Endothelial cell of umbilical vein (primary cell): ENCODE results near the gene GRAMD1B. TPM values are rescaled to one million over a fixed set of nuclear protein-coding genes. Genes with fewer than 3 reads are reported as not detected.

Experiments
- BruUV-seq: library from RNA; stranded (reverse); fragments of 400-500 nt; replicated peaks from 2 replicates; lab custom pipeline; 2021; lab: Mats Ljungman, UMichigan
- CTCF ChIA-PET: fragments of 300-600, 350-600 bp; sonication (Branson Sonifier 250); formaldehyde crosslinking; loops from one replicate; lab custom pipeline; 2021; ENCODE audit warnings: antibody characterized with exemption, inconsistent platforms; lab: Charles Lee
- POLR2A ChIA-PET: fragments of 300-600, 350-600 bp; sonication (Branson Sonifier 250); formaldehyde crosslinking; loops from one replicate; lab custom pipeline; 2021; ENCODE audit warnings: antibody characterized with exemption, inconsistent platforms; lab: Charles Lee
- DNase-seq: peaks from one replicate; pipeline ENCODE4 v3.0.0-alpha.2; 2011; ENCODE audit warnings: low read depth, low spot score
- FAIRE-seq: peaks from 2 replicates; lab custom pipeline; 2011; peaks lifted over from hg19 to GRCh38; lab: Jason Lieb, UNC
- H2AFZ ChIP-seq: 2 replicates; pipeline ENCODE4 v1.6.0; 2012; ENCODE audit warnings: low read depth, low read length, control low read depth, inconsistent platforms
- H3K27ac ChIP-seq: 2 replicates; pipeline ENCODE4 v1.5.1; 2011; ENCODE audit warnings: low read depth, mild to moderate bottlenecking, control low read depth, low read length, moderate library complexity; ENCODE audit not compliant: insufficient read depth
- H3K27me3 ChIP-seq, 2 experiments: 2 replicates each; pipeline versions ENCODE4 v1.6.0 to v1.6.1; 2011; ENCODE audit warnings: low read length in 2 of 2, mixed read lengths in 1 of 2; ENCODE audit not compliant: control insufficient read depth in 2 of 2, insufficient read depth in 2 of 2
- H3K36me3 ChIP-seq, 2 experiments: 2 replicates in 1 of 2; 3 replicates in 1 of 2; pipeline ENCODE4 v1.5.1; 2011; ENCODE audit warnings: low read length in 2 of 2, mild to moderate bottlenecking in 1 of 2, moderate library complexity in 1 of 2; ENCODE audit not compliant: control insufficient read depth in 2 of 2, insufficient read depth in 2 of 2; ENCODE audit errors: extremely low read depth in 1 of 2
- H3K4me1 ChIP-seq: 3 replicates; pipeline ENCODE4 v1.5.1; 2011; ENCODE audit warnings: mild to moderate bottlenecking, low read length; ENCODE audit not compliant: control insufficient read depth, insufficient read depth; ENCODE audit errors: extremely low read depth
- H3K4me2 ChIP-seq: 2 replicates; pipeline ENCODE4 v1.6.1; 2011; ENCODE audit warnings: low read length, control low read depth, mixed read lengths; ENCODE audit not compliant: insufficient read depth
- H3K4me3 ChIP-seq, 3 experiments: fragments of 200-600 bp in 1 of 3; sonication (generic), shearing (Covaris generic) in 1 of 3; replicated peaks in 1 of 3; 2 replicates each; pipeline ENCODE4 v1.5.1; 2011 to 2016; ENCODE audit warnings: control low read depth in 3 of 3, low read length in 3 of 3, mild to moderate bottlenecking in 2 of 3, inconsistent platforms in 1 of 3, low read depth in 1 of 3, moderate library complexity in 1 of 3; ENCODE audit not compliant: insufficient read depth in 1 of 3
- H3K79me2 ChIP-seq: 2 replicates; pipeline ENCODE4 v1.6.0; 2012; ENCODE audit warnings: low read length, inconsistent platforms; ENCODE audit not compliant: control insufficient read depth, insufficient read depth
- H3K9ac ChIP-seq: replicated peaks from 2 replicates; pipeline ENCODE3; 2011; ENCODE audit warnings: low read length, control low read depth; ENCODE audit not compliant: insufficient read depth; ENCODE audit errors: extremely low read depth
- H3K9me1 ChIP-seq: replicated peaks from 3 replicates; pipeline ENCODE4 v1.6.0; 2011; ENCODE audit warnings: mild to moderate bottlenecking, low read length; ENCODE audit not compliant: control insufficient read depth, insufficient read depth; ENCODE audit errors: extremely low read depth
- H3K9me3 ChIP-seq: replicated peaks from 2 replicates; pipeline ENCODE4 v1.5.1; 2012; ENCODE audit warnings: low read length, inconsistent platforms; ENCODE audit not compliant: control insufficient read depth, insufficient read depth
- H4K20me1 ChIP-seq: replicated peaks from 2 replicates; pipeline ENCODE3; 2011; ENCODE audit warnings: mild to moderate bottlenecking, low read length; ENCODE audit not compliant: control insufficient read depth, insufficient read depth; ENCODE audit errors: extremely low read depth
- EZH2 ChIP-seq: IDR thresholded peaks from 2 replicates; pipeline ENCODE4 v1.6.1; 2012; ENCODE audit warnings: borderline replicate concordance, low read depth, mild to moderate bottlenecking, moderate library complexity, low read length, inconsistent platforms; ENCODE audit not compliant: severe bottlenecking
- FOS ChIP-seq: IDR thresholded peaks from 2 replicates; pipeline ENCODE4 v1.6.1; 2011; ENCODE audit warnings: mild to moderate bottlenecking, low read length, moderate library complexity, borderline replicate concordance; ENCODE audit not compliant: insufficient read depth
- GATA2 ChIP-seq: IDR thresholded peaks from 2 replicates; pipeline ENCODE4 v1.7.0; 2011; ENCODE audit warnings: low read depth, mild to moderate bottlenecking, moderate library complexity, mixed read lengths, low read length; ENCODE audit not compliant: insufficient read length, insufficient read depth
- MYC ChIP-seq: IDR thresholded peaks from one replicate; pipeline ENCODE4 v1.6.1; 2011; ENCODE audit warnings: mild to moderate bottlenecking, low read depth, low read length
- POLR2A ChIP-seq: IDR thresholded peaks from 2 replicates; pipeline ENCODE4 v1.6.1; 2012; ENCODE audit warnings: low read depth, mild to moderate bottlenecking, control low read depth, low read length
- POLR2AphosphoS5 ChIP-seq: IDR thresholded peaks from 2 replicates; pipeline ENCODE4 v1.6.1; 2012; ENCODE audit warnings: low read depth, mild to moderate bottlenecking, control low read depth, low read length, moderate library complexity; ENCODE audit not compliant: insufficient read depth
- dilution Hi-C: fragments of 300-500 bp; cut with MboI; formaldehyde crosslinking; loops from one replicate; pipeline ENCODE4 v1.15.0; 2019; ENCODE audit warnings: low sequenced_read_pairs; ENCODE audit not compliant: extremely low pct_ligation_motif_present
- intact Hi-C: fragments of 100-400 bp; cut with micrococcal nuclease; formaldehyde crosslinking; loops from one replicate; pipeline ENCODE4 v1.10.0; 2022
- polyA plus RNA-seq, 4 experiments: library from polyadenylated mRNA; depleted of rRNA in 3 of 4; stranded (reverse) in 3 of 4; unstranded in 1 of 4; fragments of >200 nt; gene quantifications; 2 replicates each; pipeline versions ENCODE4 v1.2.1 to v1.2.3, GENCODE V29; 2011 to 2012; ENCODE audit warnings: missing spikeins in 1 of 4
- total RNA-seq: library from RNA; stranded (reverse); gene quantifications from 2 replicates; pipeline ENCODE4 v1.2.3, GENCODE V29; 2021
- TF ChIP-seq, protein P1 (sequence below): IDR thresholded peaks from 2 replicates; pipeline ENCODE4 v1.6.1; 2011; ENCODE audit not compliant: insufficient read depth, insufficient read length
- TF ChIP-seq, protein P2 (sequence below), 2 donors: IDR thresholded peaks; 1 replicate in 1 of 2; 2 replicates in 1 of 2; pipeline ENCODE4 v1.5.1; 2011; ENCODE audit warnings: low read length in 2 of 2, mild to moderate bottlenecking in 2 of 2, moderate library complexity in 2 of 2, control low read depth in 1 of 2, inconsistent platforms in 1 of 2, low read depth in 1 of 2; ENCODE audit not compliant: insufficient read depth in 1 of 2; ENCODE audit errors: extremely low read depth in 1 of 2

Gene GRAMD1B
- total and polyA plus RNA-seq, 2 donors (not counting 3 experiments of a cell fraction or from before 2014, with no cell fraction given): 5.1 to 11.1 TPM

DNA sequence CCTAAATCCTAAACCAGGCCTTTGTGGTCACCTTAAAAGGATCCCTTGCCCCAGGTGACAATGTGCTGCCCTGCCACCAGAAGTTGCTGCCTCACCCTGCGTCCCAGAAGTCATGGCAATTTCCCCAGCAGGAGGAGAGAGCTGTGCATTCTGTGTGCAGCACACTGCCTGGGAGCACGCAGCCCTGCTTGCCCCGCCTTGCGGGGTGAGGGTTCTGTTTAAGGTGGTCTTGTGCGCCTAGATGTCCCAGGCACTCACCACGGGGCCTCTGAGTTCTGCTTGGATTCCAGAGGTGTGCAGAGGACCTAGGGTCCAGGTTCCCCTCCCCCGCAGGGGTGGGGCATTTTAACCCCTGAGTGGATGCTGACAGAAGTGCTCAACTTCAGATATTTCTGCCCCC is 95.0 kb downstream of the GRAMD1B start:
- Histone ChIP-seq H3K9ac (no peak overlapping the region), H3K79me2 (no peaks in the 10 kb centered on the region), H3K27ac (no peak overlapping the region), H3K4me2 (no peak overlapping the region), H3K9me3 (no peaks in the 10 kb centered on the region), H3K27me3 (no peaks in the 10 kb centered on the region), H3K4me1 (no peaks in the 10 kb centered on the region), H4K20me1 (no peaks in the 10 kb centered on the region), H3K9me1 (no peaks in the 10 kb centered on the region), H3K4me3 (no peak overlapping the region), H3K36me3 (no peaks in the 10 kb centered on the region), H2AFZ (no peak overlapping the region)
- dilution Hi-C loops: no loop called here
- DNase-seq (no peak), FAIRE-seq (no peak)
- POLR2A ChIA-PET: no interaction called here
- TF ChIP-seq POLR2A (no peak), MYC (no peak), FOS (no peak), GATA2 (no peak), POLR2AphosphoS5 (no peak), EZH2 (no peak)
- TF ChIP-seq, protein P1, sequence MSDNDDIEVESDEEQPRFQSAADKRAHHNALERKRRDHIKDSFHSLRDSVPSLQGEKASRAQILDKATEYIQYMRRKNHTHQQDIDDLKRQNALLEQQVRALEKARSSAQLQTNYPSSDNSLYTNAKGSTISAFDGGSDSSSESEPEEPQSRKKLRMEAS: no peak
- TF ChIP-seq, protein P2, sequence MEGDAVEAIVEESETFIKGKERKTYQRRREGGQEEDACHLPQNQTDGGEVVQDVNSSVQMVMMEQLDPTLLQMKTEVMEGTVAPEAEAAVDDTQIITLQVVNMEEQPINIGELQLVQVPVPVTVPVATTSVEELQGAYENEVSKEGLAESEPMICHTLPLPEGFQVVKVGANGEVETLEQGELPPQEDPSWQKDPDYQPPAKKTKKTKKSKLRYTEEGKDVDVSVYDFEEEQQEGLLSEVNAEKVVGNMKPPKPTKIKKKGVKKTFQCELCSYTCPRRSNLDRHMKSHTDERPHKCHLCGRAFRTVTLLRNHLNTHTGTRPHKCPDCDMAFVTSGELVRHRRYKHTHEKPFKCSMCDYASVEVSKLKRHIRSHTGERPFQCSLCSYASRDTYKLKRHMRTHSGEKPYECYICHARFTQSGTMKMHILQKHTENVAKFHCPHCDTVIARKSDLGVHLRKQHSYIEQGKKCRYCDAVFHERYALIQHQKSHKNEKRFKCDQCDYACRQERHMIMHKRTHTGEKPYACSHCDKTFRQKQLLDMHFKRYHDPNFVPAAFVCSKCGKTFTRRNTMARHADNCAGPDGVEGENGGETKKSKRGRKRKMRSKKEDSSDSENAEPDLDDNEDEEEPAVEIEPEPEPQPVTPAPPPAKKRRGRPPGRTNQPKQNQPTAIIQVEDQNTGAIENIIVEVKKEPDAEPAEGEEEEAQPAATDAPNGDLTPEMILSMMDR (IDR thresholded peaks at IDR 0.05; ENCODE audit: extremely low read depth in 1 of 2, insufficient read depth in 1 of 2, low read depth in 1 of 2, low read length in 2 of 2): no peak
- intact Hi-C loops: no loop called here
- CTCF ChIA-PET: interaction anchor here (1.3 kb wide), 1 partner anchor 52 kb away, joined by 4 read pairs; no protein-coding TSS in a partner anchor
- BruUV-seq: no TSS peak
